Effector CD8-positive, alpha-beta T cell (primary cell): Measurements from ENCODE around the gene MADD.

Experiments used
- DNase-seq: peaks from one replicate; lab custom pipeline; 2025; lab: John Stamatoyannopoulos, UW

Gene MADD

DNA sequence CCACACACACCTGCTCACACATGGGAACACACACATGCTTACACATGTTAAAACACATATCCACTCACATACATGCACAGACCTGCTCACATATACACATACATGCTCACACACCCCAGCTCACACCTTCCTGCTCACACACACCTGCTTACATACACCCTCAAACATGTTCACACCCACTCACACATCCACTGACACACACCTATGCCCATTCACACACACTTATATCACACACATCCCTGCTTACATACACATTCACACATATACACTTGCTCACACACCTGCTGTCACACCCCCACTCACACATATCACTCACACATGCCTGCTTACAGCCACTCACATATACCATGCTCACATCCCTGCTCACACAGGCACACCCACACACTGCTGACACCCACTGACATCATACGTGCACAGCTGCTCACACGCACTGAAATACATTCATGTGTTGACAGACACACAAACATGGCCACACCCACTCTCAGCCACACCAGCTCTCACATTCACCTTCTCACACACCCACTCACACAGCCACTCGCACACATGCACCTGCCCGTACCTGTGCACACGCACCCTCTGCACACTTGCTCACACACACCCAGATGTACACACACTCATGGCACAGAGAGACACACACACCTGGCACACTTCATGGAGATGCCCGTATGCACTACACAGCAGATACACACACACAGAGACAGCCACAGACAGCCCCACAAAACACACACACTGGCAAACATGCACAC lies 88.2 kb downstream of the MADD start:
- no peak for DNase-seq

DNA sequence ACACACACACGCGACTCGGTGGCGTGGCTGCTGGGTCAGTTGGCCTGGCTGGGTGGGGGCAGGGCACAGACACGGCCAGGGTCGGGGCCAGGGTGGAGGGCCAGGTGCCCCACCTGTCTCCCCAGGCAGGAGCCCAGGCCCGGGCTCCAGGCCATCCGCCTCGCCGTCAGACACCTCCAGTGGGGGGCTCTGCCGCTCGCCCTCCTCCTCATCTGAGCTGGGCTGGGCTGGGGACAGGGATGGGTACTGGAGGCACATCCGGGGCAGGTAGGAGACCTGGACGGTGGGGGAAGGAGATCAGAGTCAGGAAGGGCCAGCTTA lies 88.8 kb downstream of the MADD start:
- no peak for DNase-seq

DNA sequence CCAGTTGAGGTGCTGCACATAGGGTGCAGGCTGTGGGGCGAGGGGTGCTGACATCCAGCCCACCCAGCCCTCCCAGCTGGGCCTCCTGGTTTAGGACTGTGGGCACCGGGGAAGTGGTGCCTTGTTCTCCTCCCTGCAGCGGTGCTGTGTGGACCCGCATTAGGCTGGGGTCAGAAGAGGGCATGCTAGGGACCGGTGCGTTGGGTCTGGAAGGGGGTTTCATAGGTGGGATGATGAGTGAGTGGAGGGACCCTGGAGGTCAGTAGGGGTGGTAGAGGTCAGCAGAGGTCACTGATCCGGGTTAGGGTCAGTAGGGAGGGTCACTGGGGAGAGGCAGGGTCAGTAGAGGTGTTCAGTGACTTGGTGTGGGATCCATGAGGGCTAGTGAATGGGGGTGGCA lies 89.2 kb downstream of the MADD start:
- no peak for DNase-seq

DNA sequence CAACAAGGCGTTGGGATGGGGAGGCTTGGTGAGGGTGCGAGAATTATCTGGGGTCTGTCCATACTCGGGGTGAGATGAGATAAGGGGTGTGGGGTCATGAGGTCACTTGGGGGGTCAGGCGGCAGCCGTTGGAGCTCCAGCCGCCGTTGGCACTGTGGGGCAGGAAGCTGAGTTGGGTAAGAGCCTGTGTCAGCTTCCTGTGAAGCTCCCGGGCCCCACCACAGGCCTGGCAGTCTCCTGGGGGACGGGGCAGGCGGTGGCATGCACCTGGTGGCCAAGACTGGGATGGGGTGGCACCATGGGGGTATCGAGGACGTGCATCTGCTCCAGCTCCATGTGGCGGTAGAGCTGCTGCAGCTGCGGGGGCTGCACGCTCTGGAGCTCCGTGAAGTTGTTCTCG lies 89.7 kb downstream of the MADD start:
- DNase-seq = no peak

DNA sequence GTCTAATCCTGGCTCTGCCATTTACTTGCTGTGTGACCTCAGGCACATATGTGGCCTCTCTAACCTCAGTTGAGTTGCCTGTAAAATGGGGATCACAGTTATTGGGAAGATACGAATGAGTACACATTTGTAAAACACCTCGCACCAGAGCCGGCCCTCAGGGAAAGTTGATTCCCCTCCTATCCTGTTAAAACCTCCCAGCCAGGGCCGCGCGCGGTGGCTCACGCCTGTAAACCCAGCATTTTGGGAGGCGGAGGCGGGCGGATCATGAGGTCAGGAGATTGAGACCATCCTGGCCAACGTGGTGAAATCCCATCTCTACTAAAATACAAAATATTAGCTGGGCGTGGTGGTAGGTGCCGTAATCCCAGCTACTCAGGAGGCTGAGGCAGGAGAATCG lies 90.4 kb downstream of the MADD start:
- DNase-seq = no peak

DNA sequence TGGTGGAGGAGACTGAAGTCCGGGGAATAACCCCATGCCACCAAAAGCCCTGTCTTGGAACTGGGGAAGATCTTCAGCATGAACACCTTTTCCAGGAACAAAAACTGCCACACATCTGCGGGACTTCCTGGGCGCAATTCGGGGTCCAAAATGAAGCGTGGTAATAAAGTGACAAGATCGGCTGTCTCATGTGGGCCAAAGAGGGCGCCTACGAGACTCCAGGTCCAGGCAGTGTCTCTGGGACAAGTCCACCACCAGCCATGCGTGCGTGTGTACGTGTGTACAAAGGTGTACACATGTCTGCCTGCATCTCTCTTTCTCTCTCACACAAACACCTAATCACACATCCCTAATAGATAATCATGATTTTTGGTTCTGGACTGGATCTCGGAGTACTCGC lies 91.5 kb downstream of the MADD start:
- DNase-seq = no peak

DNA sequence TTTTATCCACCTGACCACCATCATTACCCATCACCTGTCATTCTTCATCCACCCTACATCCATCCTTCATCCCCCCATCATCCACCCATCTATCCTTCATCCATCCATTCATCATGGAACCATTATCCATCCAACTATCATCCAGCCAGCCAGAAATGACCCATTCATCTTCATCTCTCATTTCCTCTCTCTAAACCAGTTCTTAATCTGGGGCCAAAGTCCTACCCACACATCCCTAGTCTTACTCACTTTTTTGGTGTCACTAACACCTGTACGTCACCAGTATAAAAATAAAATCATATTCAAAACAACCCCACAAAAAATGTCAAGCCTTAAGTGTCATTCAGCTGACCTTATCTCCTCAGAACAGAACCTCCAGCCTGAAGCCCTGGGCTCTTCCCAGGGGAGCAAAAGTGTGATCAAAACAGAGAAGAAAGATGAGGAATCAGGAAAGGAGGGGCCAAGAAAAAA lies 96.1 kb downstream of the MADD start:
- no peak for DNase-seq

DNA sequence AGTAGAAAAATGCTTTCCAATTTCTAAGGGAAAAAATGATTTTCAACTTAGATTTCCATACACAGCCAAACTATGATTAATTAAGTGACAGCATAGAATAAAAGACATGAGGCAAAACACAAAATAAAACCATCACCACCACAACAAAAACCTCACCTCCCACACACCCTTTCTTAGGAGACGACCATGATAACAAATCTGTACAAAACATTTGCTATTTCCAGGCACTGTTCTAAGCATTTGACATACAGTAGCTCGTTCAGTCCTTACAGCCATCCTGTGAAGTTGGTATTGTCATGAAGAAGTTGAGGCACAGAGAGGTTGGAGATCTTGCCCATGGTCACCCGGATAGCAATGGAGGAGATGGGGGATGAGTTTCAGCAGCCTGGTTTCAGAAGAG lies 99.7 kb downstream of the MADD start:
- DNase-seq = no peak

DNA sequence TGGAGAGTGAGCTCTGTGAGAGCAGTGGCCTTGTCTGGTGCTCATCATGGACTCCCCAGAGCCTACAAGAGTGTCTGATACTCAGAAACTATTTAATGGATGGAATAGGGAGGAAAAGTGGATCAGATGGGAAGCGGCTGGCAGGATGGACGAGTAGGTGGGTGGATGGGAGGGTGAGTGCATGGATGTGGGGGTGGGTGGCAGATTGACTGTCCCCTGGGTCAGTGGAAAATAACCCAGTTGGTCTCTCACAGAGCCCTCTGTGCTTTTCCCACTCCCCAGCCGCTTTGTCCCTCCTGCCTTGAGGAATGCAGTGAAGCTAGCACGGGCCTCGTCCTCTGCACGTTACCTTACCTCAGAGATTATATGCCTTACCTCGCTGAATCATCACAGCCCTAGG lies 102.5 kb downstream of the MADD start:
- DNase-seq = no peak

DNA sequence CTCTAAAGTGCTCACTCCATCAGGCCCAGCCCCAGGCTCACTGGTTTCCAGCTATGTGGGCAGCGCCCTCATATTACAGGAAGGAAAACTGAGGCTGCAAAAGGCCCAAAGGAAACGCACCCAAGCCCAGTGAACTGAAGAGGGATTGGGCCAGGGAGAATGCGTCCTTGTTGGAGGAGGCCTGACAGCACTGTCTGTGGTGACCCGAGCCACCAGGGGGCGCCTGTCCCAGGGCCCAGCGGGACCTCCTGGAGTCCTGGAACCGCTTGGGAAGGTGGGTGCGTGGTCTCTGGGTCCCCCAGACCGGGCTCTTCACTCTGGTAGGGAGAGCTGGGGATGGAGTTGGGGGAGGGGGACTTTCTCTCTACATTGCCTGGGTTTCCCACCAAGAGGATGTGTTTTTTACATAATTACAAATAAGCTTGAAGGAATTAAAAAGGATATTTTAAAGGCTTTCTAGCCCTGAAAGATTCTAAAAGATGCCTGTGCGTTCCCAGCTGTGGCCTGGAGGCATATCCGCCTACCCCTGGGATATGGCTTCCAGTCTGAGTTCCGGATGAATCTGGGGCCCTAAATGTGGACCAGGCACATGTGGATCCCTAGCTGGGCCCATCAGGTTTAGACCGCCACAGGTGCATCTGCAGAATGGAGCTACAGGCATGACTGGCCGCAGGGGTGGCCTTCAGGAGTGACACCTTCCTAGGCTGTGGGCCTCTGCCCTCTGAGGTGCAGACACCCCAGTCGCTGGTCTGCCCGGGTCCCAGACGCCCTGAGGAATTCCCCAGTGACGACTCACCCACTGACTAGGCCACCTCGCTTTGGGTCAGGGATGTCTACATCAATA lies 104.2 kb downstream of the MADD start:
- DNase-seq = peak; percentile 79

DNA sequence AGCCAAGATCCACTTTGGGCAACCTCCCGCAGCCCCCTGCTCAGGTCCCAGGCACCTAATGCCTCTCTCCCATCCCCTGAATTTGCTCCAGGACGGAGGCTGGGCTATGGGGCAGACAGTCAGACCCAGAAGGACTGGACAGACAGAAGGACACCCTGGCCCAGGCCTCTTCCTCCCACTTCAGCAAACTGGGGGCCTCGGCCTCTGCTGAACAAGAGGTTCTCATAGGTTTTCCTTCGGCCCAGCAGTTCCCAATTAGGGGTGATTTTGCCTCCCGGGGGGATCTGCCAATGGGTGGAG lies 104.7 kb downstream of the MADD start:
- no peak for DNase-seq

DNA sequence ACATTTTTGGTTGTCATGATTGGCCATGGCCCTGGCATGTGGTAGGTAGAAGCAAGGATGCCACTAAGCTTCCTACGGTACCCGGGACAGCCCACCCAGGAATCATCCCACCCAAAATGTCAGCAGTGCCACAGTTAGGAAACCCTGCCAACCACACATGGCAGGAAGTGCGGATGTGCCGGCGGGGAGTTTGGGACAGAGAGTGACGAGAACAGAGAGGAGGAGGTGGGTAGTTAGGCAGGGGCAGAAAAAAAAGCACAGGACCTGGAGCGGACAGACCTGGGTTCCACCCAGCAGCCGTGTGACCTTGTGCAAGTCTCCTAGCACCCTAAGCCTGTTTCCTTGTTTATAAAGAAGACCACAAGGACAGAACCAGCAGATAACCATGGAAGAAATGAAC lies 105.1 kb downstream of the MADD start:
- no peak for DNase-seq

DNA sequence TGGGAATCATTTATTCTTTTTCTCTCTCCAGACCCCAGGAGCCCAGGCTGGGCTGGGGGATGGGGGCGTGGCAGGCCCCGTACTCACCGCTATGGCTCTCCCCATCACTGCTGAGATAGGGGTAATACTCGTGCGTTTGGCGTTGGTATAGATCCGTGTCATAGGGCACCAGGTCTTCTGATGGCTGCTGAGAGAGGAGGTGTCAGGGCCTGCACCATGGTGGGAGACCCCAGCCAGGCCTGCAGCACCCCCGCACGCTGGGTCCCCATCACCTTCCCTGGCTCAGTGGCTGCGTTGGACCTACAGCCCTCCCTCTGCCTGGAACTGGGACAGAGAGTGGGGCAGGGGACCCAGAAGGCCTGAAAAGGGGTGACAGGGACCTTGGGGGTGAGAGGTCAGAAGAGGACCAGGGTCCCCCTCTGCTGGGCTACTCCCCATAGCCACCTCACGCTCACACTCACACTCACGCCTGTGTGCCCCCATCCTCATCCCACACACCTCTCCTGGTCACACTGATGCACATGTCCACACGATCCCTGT lies 105.7 kb downstream of the MADD start:
- DNase-seq = no peak

DNA sequence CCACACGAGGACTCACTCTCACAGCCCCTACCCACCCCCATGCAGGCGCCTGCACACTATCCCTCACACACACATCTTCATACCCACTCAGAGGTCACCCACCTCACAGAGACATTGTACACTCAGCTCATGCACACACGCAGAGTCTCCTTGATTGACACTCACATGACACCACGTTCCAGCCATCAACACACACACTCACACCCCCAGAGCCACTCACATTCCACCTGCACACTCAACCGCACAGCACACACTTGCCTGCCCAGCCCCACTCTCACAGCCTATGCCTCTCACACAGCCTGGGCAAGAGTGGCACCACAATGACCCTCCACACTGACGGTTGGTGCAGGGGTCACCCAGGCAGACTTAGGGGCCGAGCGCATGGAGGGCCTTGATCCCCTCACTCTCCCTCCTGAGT lies 106.2 kb downstream of the MADD start:
- DNase-seq = no peak

DNA sequence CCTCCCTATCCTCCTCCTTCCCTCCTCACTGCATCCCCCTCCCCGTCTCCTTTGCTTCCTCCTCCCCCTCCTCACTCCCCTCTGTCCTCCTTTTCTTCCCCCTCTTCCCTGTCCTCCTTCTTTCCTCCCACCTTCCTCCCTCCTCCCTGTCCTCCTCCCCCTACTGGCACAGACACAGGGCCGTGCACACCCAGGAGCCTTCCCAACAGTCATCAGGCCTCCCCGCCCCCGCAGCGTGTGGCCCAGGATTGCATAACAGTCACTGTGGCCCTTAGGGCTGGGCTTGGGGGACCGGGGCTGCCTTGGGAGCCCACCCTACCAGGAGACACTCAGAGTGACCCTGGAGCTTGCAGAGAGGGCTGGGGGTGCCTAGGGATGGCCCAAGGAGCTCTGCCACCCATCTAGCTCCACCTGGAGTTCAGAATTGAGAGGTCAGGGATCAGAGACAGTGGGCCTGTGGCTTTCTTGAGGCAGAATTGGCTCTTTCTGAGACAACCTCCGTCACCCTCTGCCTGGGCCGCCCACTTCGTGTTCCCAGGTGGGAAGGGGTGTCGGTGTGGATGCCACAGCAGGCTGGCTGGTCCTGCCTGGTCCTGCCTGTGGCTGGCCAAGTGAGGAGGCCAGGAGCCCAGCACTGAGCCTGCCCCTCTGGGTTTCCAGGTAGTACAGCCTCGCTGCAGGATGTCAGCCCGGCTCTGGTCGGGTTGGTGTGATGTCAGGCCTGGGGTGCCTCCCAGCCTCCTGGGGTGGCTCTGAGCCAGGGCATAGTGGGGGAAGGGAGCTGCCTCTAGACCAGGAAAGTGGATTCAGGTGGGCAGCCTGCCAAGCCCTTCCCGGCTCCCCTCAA lies 106.8 kb downstream of the MADD start:
- DNase-seq = no peak

DNA sequence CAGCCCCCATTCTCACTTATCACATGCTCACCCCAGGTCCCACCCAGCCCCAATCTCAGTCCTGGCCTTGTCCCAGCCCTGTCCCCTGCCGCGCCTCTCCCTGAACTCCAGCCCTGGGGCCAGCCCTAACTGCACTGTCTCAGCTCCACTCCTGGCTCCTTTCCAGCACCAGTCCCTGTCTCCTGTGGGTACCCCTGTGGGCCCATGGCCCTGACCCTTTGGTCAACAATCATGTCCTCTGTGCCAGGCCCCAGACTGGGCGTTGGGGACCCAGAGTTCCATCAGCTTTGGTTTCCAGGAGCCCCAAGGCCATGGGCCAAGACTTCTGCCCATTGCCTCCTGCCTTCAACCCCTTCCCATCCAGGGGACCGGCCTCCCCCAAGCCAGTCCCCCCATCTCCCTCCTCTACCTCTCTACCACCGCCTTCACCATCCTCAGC lies 107.7 kb downstream of the MADD start:
- DNase-seq = no peak

DNA sequence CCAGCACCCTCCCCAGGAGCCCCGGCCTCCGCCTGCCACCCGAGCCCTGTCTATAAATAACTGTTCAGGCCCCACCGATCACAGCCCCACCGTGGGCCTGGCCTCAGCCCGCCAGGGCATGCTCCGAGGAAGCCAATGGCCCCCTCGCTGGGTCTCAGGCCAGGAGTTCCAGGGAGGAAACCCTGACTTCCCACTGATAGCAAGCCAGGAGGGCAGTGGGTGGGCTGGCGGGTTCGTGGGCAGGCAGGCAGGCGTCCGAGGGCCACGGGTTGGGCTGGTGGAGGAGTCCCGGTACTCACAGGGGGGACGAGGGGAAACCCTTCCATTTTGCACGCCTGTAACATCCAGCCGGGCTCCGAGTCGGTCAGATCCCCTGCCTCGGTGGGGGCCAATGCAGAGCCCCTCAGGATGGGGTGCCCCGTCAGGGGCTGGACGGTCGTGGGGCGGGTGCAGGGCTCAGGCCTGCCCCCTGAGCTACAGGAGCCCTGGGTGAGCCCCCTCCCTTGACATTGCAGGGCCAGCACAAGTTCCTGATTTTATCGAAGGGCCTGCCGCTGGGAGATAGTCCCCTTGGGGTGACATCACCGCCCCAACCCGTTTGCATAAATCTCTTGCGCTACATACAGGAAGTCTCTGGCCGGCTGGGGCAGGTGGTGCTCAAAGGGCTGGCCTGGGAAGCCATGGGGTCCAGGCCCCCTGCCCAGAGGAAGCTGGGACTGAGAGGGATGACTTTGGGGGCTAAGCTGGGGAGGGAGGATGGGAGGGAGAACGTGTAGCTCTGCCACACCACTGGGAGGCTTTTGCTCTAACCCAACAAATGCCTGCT lies 108.3 kb downstream of the MADD start, which contains the start of gene SPI1:
Gene SPI1 (minus strand): TSS at position 538 of the 826 bp plus-strand sequence. CDS start 194 bp downstream, at position 344.
- DNase-seq = no peak

DNA sequence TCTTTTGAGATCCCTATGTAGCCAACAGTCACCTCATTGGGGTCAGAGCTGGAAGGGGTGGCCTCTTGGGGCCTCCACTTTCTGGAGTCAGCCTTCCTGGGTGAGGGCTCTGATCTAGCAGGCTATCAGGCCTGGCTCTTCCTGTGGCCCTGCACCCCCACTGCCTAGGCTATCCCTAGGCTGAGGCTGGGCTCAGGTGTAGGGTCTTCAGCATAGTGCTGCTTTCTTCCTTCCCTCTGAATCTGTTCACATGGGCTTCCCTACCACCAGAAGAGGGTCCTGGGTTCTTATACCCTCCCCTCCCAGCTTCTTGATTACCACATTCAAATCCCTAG lies 108.9 kb downstream of the MADD start:
- no peak for DNase-seq

DNA sequence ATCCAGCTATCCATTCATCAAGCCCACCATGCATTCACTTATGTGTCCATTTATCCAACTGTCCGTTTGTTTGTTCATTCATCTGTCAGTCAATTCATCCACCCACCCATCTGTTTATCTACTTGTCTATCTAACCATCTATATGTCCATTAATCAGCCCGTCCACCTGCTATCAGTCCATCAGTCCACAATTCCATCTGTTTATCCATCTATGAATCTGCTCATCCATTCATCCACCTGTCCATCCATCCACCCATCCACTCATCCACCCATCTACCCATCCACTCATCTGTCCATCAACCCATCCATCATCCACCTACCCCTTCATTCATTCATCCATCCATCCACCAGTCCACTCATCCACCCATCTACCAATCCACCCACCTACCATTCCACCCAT lies 109.4 kb downstream of the MADD start:
- no peak for DNase-seq
